ENCODE data around the gene POT1. TPM values are rescaled to one million over a fixed set of nuclear protein-coding genes. Genes with fewer than 3 reads are reported as not detected.

POT1 gene
- total RNA-seq, 1 experiment from 2014 or later = 20.9 TPM

- BruUV-seq (replicated peaks) = no TSS peak
- ATAC-seq (no peak), DNase-seq (ENCODE audit: low read depth, low spot score) (no peak)
- TF ChIP-seq SIN3A (IDR thresholded peaks at IDR 0.05; ENCODE audit: borderline replicate concordance, insufficient read depth, low read depth, low read length) (no peak), CTCF (IDR thresholded peaks at IDR 0.05) (no peak), POLR2AphosphoS5 (IDR thresholded peaks at IDR 0.05; ENCODE audit: low read depth, low read length) (no peak), TCF7L2 (IDR thresholded peaks at IDR 0.05; ENCODE audit: low read depth, low read length) (no peak), REST (IDR thresholded peaks at IDR 0.05; ENCODE audit: insufficient read depth in 1 of 2, low read depth in 2 of 2, low read length in 1 of 2) (no peak)
- in situ Hi-C loops (cut with HindIII; ENCODE audit: low pct_unique_long_range_greater_than_20kb, low sequenced_read_pairs) (no loop called here), intact Hi-C loops (cut with micrococcal nuclease; ENCODE audit: unreplicated experiment) (loop anchor here (10.0 kb wide), 1 partner anchor 685 kb away; no protein-coding TSS in a partner anchor)
- no peaks in the 10 kb centered on the region; the same call in 1 of the 2 replicates for H3K36me3 ChIP-seq (ENCODE audit: control insufficient read depth, insufficient read depth, low read length)
- H3K27me3 ChIP-seq (ENCODE audit: control insufficient read depth, insufficient read depth, low read length) = no peaks in the 10 kb centered on the region
- no peaks in the 10 kb centered on the region for H3K4me1 ChIP-seq (ENCODE audit: control insufficient read depth, insufficient read depth, low read length)
- H3K9me3 ChIP-seq (ENCODE audit: control insufficient read depth, insufficient read depth, low read depth, low read length) = no peaks in the 10 kb centered on the region
- ChIA-PET POLR2A (no interaction called here), CTCF (no interaction called here)
- no peak overlapping the region for H3K27ac ChIP-seq (ENCODE audit: low read length)
- no peak overlapping the region for H3K4me3 ChIP-seq (ENCODE audit: low read depth in 2 of 2, low read length in 2 of 2)
Measured at GRCh38 chr7:124839687-124840086, 89.9 kb downstream of the POT1 start.

GRCh38 chr7:124836173-124836572 is 93.5 kb downstream of the POT1 start:
- TF ChIP-seq SIN3A (IDR thresholded peaks at IDR 0.05; ENCODE audit: borderline replicate concordance, insufficient read depth, low read depth, low read length) (no peak), TCF7L2 (IDR thresholded peaks at IDR 0.05; ENCODE audit: low read depth, low read length) (no peak), POLR2AphosphoS5 (IDR thresholded peaks at IDR 0.05; ENCODE audit: low read depth, low read length) (no peak), REST (IDR thresholded peaks at IDR 0.05; ENCODE audit: insufficient read depth in 1 of 2, low read depth in 2 of 2, low read length in 1 of 2) (no peak), CTCF (IDR thresholded peaks at IDR 0.05) (no peak)
- ChIA-PET CTCF (no interaction called here), POLR2A (no interaction called here)
- intact Hi-C loops (cut with micrococcal nuclease; ENCODE audit: unreplicated experiment) (loop anchor here (10.0 kb wide), 1 partner anchor 681 kb away; no protein-coding TSS in a partner anchor), in situ Hi-C loops (cut with HindIII; ENCODE audit: low pct_unique_long_range_greater_than_20kb, low sequenced_read_pairs) (no loop called here)
- no peak for DNase-seq (ENCODE audit: low read depth, low spot score)
- Histone ChIP-seq H3K36me3 (ENCODE audit: control insufficient read depth, insufficient read depth, low read length) (no peaks in the 10 kb centered on the region; the same call in 1 of the 2 replicates), H3K27ac (ENCODE audit: low read length) (no peak overlapping the region), H3K9me3 (ENCODE audit: control insufficient read depth, insufficient read depth, low read depth, low read length) (no peaks in the 10 kb centered on the region), H3K4me3 (ENCODE audit: low read depth in 2 of 2, low read length in 2 of 2) (no peak overlapping the region), H3K4me1 (ENCODE audit: control insufficient read depth, insufficient read depth, low read length) (no peaks in the 10 kb centered on the region), H3K27me3 (ENCODE audit: control insufficient read depth, insufficient read depth, low read length) (no peaks in the 10 kb centered on the region)
- BruUV-seq (replicated peaks) = no TSS peak
- no peak for ATAC-seq

All from Panc1 (cell line).